Stimulated activated naive CD8-positive, alpha-beta T cell treated with anti-CD3 and anti-CD28 coated beads, Interleukin-15, Interleukin-2, amounts not matched to agents 100 U/mL and 50 U/mL, for 24 hours (primary cell): ENCODE results near the gene KLHL1.

ENCODE experiments used
- ATAC-seq: fragments of 150-1000 bp; cut with Tn5 transposase; one replicate; pipeline ENCODE4 v1.10.0; 2021
- DNase-seq: peaks from one replicate; pipeline ENCODE4 v3.0.0; 2021

KLHL1 gene

GRCh38 chr13:70014337-70014736 lies 93.9 kb downstream of the KLHL1 start:
- ATAC-seq, result no peak
- DNase-seq, result no peak

GRCh38 chr13:69999875-70000274 lies 108.4 kb downstream of the KLHL1 start:
- ATAC-seq (no peak), DNase-seq (no peak)

GRCh38 chr13:69997061-69997460 lies 111.2 kb downstream of the KLHL1 start:
- DNase-seq (no peak), ATAC-seq (no peak)

- ATAC-seq, result no peak
- DNase-seq, result no peak
Observed at GRCh38 chr13:69980799-69981198, 127.5 kb downstream of the KLHL1 start.

- DNase-seq (no peak), ATAC-seq (no peak)
Observed at GRCh38 chr13:69975496-69975895, 132.8 kb downstream of the KLHL1 start.

GRCh38 chr13:69970520-69970919 lies 137.7 kb downstream of the KLHL1 start:
- no peak for DNase-seq
- ATAC-seq, result no peak

GRCh38 chr13:69959046-69959445 lies 149.2 kb downstream of the KLHL1 start:
- ATAC-seq, result no peak
- no peak for DNase-seq

- ATAC-seq (no peak), DNase-seq (no peak)
Observed at GRCh38 chr13:69956839-69957238, 151.4 kb downstream of the KLHL1 start.

GRCh38 chr13:69956349-69956748 lies 151.9 kb downstream of the KLHL1 start:
- ATAC-seq (no peak), DNase-seq (no peak)

GRCh38 chr13:69955271-69955670 lies 153.0 kb downstream of the KLHL1 start:
- ATAC-seq, result no peak
- DNase-seq, result no peak

GRCh38 chr13:69951412-69951811 lies 156.8 kb downstream of the KLHL1 start:
- DNase-seq, result no peak
- ATAC-seq, result no peak

- ATAC-seq, result no peak
- no peak for DNase-seq
Observed at GRCh38 chr13:69950160-69950559, 158.1 kb downstream of the KLHL1 start.

- ATAC-seq (no peak), DNase-seq (no peak)
Observed at GRCh38 chr13:69948016-69948415, 160.2 kb downstream of the KLHL1 start.

- ATAC-seq (no peak), DNase-seq (no peak)
Observed at GRCh38 chr13:69947582-69947981, 160.7 kb downstream of the KLHL1 start.

- no peak for ATAC-seq
- no peak for DNase-seq
Observed at GRCh38 chr13:69946511-69946910, 161.7 kb downstream of the KLHL1 start.

GRCh38 chr13:69935043-69935442 lies 173.2 kb downstream of the KLHL1 start:
- no peak for ATAC-seq
- DNase-seq, result no peak

GRCh38 chr13:69928262-69928661 lies 180.0 kb downstream of the KLHL1 start:
- DNase-seq, result no peak
- ATAC-seq, result no peak

- no peak for ATAC-seq
- DNase-seq, result no peak
Observed at GRCh38 chr13:69921156-69921555, 187.1 kb downstream of the KLHL1 start.

GRCh38 chr13:69912630-69913029 lies 195.6 kb downstream of the KLHL1 start:
- ATAC-seq (no peak), DNase-seq (no peak)

GRCh38 chr13:69910800-69911199 lies 197.5 kb downstream of the KLHL1 start:
- ATAC-seq (no peak), DNase-seq (no peak)

- no peak for DNase-seq
- no peak for ATAC-seq
Observed at GRCh38 chr13:69904784-69905183, 203.5 kb downstream of the KLHL1 start.

GRCh38 chr13:69903081-69903480 lies 205.2 kb downstream of the KLHL1 start:
- DNase-seq (no peak), ATAC-seq (no peak)

GRCh38 chr13:69882451-69882850 lies 225.8 kb downstream of the KLHL1 start:
- DNase-seq, result no peak

GRCh38 chr13:69879936-69880335 lies 228.3 kb downstream of the KLHL1 start:
- DNase-seq (no peak), ATAC-seq (no peak)

More at GRCh38 chr13:69882451-69882850, 225.8 kb downstream of the KLHL1 start:
- no peak for ATAC-seq
